ENCODE results near the gene CNTROB.

- TF ChIP-seq, protein P1, sequence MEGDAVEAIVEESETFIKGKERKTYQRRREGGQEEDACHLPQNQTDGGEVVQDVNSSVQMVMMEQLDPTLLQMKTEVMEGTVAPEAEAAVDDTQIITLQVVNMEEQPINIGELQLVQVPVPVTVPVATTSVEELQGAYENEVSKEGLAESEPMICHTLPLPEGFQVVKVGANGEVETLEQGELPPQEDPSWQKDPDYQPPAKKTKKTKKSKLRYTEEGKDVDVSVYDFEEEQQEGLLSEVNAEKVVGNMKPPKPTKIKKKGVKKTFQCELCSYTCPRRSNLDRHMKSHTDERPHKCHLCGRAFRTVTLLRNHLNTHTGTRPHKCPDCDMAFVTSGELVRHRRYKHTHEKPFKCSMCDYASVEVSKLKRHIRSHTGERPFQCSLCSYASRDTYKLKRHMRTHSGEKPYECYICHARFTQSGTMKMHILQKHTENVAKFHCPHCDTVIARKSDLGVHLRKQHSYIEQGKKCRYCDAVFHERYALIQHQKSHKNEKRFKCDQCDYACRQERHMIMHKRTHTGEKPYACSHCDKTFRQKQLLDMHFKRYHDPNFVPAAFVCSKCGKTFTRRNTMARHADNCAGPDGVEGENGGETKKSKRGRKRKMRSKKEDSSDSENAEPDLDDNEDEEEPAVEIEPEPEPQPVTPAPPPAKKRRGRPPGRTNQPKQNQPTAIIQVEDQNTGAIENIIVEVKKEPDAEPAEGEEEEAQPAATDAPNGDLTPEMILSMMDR (IDR thresholded peaks at IDR 0.05): no peak
- no peak for TF ChIP-seq POLR2A (IDR thresholded peaks at IDR 0.05)
Measured at GRCh38 chr17:7984904-7985303, 52.9 kb downstream of the CNTROB start.

Data from adrenal gland (tissue), 5 donors.